Endometrial microvascular endothelial cells (primary cell): ENCODE results near the gene FAM20B. TPM values are rescaled to one million over a fixed set of nuclear protein-coding genes. Genes with fewer than 3 reads are reported as not detected.
"Not testable (repeated sequence)": the region's sequence is repeated elsewhere in the genome, so short reads cannot be mapped to it uniquely, and the experiment has no call there.

Experiments used
- in situ Hi-C: cut with HindIII; loops from 2 replicates; pipeline ENCODE4 v1.10.0; 2017; ENCODE audit warnings: low sequenced_read_pairs, low pct_unique_long_range_greater_than_20kb; ENCODE audit errors: inconsistent ontology term
- total RNA-seq: library from RNA; depleted of rRNA; stranded (reverse); fragments of >200 nt; gene quantifications from one replicate; pipeline ENCODE4 v1.2.3, GENCODE V29; 2015; ENCODE audit errors: inconsistent ontology term

FAM20B gene
- total RNA-seq, 1 donor from 2014 or later = 32.0 TPM

- in situ Hi-C loops = loop anchor here (25.0 kb wide), 1 partner anchor 230 kb away; no protein-coding TSS in a partner anchor
These were observed 8.0 kb upstream of the FAM20B start for GRCh38 chr1:179017383-179018326.

GRCh38 chr1:179021873-179022272 is 3.8 kb upstream of the FAM20B start:
- in situ Hi-C loops = loop anchor here (25.0 kb wide), 1 partner anchor 235 kb away; no protein-coding TSS in a partner anchor

- in situ Hi-C loops = loop anchor here (25.0 kb wide), 1 partner anchor 237 kb away; no protein-coding TSS in a partner anchor
These were observed 1.6 kb upstream of the FAM20B start for GRCh38 chr1:179023946-179024650.

- in situ Hi-C loops = no loop called here
These were observed 500 bp downstream of the FAM20B start for GRCh38 chr1:179025975-179026812.

GRCh38 chr1:179026813-179027669 is 1.3 kb downstream of the FAM20B start:
- in situ Hi-C loops = no loop called here

- in situ Hi-C loops = no loop called here
These were observed 3.6 kb downstream of the FAM20B start for GRCh38 chr1:179029321-179029759.

- in situ Hi-C loops = no loop called here
These were observed 4.4 kb downstream of the FAM20B start for GRCh38 chr1:179030130-179030529.

GRCh38 chr1:179030683-179031082 is 5.0 kb downstream of the FAM20B start:
- in situ Hi-C loops = no loop called here

GRCh38 chr1:179031284-179031683 is 5.6 kb downstream of the FAM20B start:
- in situ Hi-C loops = no loop called here

GRCh38 chr1:179031855-179032513 is 6.3 kb downstream of the FAM20B start:
- in situ Hi-C loops = no loop called here

- in situ Hi-C loops = no loop called here
These were observed 9.0 kb downstream of the FAM20B start for GRCh38 chr1:179034720-179035119.

- in situ Hi-C loops = no loop called here
These were observed 11.3 kb downstream of the FAM20B start for GRCh38 chr1:179036844-179037465.

GRCh38 chr1:179038528-179039281 is 13.0 kb downstream of the FAM20B start:
- in situ Hi-C loops = no loop called here

GRCh38 chr1:179039502-179040174 is 13.9 kb downstream of the FAM20B start:
- in situ Hi-C loops = not testable (repeated sequence)

- in situ Hi-C loops = not testable (repeated sequence)
These were observed 14.5 kb downstream of the FAM20B start for GRCh38 chr1:179040175-179040551.

- in situ Hi-C loops = no loop called here
These were observed 16.4 kb downstream of the FAM20B start for GRCh38 chr1:179042087-179042486.
